Measurements from ENCODE around the gene ATP6V0D1. TPM values are rescaled to one million over a fixed set of nuclear protein-coding genes. Genes with fewer than 3 reads are reported as not detected.

Gene ATP6V0D1
- total and polyA plus RNA-seq, 8 donors, result 17.4 to 54.0 (median 32.3) TPM

DNA sequence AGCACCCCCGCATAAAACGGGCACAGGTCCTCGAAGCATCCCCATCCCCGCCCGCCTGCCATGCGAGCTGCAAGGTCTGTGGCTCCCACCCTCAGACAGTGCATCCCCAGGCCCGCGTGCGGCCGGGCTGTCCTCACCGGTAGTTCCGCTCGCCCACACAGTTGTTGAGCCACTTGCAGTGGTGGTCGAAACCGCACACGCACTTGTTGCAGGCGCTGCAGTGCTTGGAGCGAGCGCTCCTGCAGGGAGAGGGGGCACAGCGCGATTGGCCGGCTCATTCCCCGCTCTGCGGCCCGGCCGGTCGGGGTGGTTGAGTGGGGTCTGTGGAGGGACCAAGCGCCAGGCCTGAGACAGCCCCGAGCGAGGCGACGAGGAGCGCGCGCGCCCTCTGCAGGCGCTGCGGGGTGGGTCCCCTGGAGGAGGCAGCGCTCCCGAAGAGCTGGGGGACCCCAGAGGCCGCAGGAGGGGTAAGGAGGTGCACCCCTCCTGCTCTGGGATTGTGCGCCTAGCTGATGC, 81.7 kb downstream of the ATP6V0D1 start:
- no peak for FAIRE-seq
- Histone ChIP-seq H3K27ac (no peak overlapping the region), H3K4me3 (no peak overlapping the region), H3K4me1 (peaks cover 21 to 33% (median 26%) of the 10 kb centered on the region in 3 donors), H3K36me3 (no peaks in the 10 kb centered on the region), H3K9me3 (no peaks in the 10 kb centered on the region), H3K27me3 (no peaks in the 10 kb centered on the region)
- peak in 4 of 6 donors; percentile 34 to 86 (median 64) for DNase-seq
- WGBS, 2 donors, result 30 to 34% methylated on average over 42 of the region's 42 CpGs
- TF ChIP-seq, protein P1, sequence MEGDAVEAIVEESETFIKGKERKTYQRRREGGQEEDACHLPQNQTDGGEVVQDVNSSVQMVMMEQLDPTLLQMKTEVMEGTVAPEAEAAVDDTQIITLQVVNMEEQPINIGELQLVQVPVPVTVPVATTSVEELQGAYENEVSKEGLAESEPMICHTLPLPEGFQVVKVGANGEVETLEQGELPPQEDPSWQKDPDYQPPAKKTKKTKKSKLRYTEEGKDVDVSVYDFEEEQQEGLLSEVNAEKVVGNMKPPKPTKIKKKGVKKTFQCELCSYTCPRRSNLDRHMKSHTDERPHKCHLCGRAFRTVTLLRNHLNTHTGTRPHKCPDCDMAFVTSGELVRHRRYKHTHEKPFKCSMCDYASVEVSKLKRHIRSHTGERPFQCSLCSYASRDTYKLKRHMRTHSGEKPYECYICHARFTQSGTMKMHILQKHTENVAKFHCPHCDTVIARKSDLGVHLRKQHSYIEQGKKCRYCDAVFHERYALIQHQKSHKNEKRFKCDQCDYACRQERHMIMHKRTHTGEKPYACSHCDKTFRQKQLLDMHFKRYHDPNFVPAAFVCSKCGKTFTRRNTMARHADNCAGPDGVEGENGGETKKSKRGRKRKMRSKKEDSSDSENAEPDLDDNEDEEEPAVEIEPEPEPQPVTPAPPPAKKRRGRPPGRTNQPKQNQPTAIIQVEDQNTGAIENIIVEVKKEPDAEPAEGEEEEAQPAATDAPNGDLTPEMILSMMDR (IDR thresholded peaks at IDR 0.05), result peak; percentile 22 to 77 (median 67)
- intact Hi-C loops (cut with DNase I), result no loop called here
- peak in 3 of 4 donors; percentile 25 to 40 (median 35) for ATAC-seq

DNA sequence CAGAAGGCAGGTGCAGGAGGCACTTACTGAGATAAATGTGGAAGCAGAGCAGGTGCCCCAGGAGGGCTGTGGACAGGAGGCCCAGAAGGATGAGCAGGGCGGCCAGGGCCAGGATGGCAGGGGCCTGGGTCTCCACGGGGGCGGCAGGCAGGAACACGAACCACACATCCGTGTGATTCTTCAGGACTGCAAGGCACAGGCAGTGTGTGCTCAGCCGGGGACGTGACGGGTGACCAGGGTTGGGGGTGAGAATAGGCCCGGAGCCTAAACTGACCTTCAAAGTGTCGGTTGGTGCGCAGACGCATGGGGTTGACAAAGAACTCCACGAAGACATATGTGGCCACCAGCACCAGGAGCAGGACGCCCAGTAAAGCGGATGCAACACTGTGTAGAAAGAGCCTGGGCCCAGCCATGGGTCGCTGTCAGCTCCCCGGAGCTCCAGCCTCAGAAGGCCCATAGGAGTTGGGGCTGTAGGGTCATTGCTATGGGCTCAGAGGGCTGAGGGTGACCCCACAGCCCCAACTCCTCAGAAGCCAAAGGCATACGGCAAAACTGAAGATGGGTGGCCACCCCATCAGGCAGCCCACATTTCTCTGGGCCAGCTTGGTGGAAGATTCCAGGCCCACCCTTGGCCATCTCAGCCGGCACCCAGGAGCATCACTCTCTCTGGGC, 82.3 kb downstream of the ATP6V0D1 start:
- peak in 1 of 6 donors; percentile 60 for DNase-seq
- peaks cover 15 to 33% (median 20%) of the 10 kb centered on the region in 3 donors for H3K4me1 ChIP-seq
- H3K9me3 ChIP-seq, result no peaks in the 10 kb centered on the region
- 84 to 91% methylated on average over 19 of the region's 19 CpGs for WGBS, 2 donors
- ATAC-seq, result no peak
- intact Hi-C loops (cut with DNase I), result no loop called here
- H3K27me3 ChIP-seq, result no peaks in the 10 kb centered on the region
- H3K27ac ChIP-seq, result no peak overlapping the region
- TF ChIP-seq, protein P1 (IDR thresholded peaks at IDR 0.05), result no peak
- FAIRE-seq, result no peak
- no peaks in the 10 kb centered on the region for H3K36me3 ChIP-seq
- H3K4me3 ChIP-seq, result no peak overlapping the region

- 83 to 84% methylated on average over 22 of the region's 22 CpGs for WGBS, 2 donors
- FAIRE-seq (no peak), DNase-seq (peak in 2 of 6 donors; percentile 22 to 71), ATAC-seq (no peak)
- TF ChIP-seq, protein P1 (IDR thresholded peaks at IDR 0.05), result no peak
- no peaks in the 10 kb centered on the region for H3K9me3 ChIP-seq
- H3K4me3 ChIP-seq, result no peak overlapping the region
- no peak overlapping the region for H3K27ac ChIP-seq
- no peaks in the 10 kb centered on the region for H3K36me3 ChIP-seq
- peaks cover 15 to 33% (median 17%) of the 10 kb centered on the region in 3 donors for H3K4me1 ChIP-seq
- intact Hi-C loops (cut with DNase I), result no loop called here
- no peaks in the 10 kb centered on the region for H3K27me3 ChIP-seq
Measured at GRCh38 chr16:67397812-67398545, 83.0 kb downstream of the ATP6V0D1 start.

GRCh38 chr16:67397036-67397801, 83.7 kb downstream of the ATP6V0D1 start:
- intact Hi-C loops (cut with DNase I), result no loop called here
- H3K4me3 ChIP-seq, result no peak overlapping the region

More at GRCh38 chr16:67397036-67397801, 83.7 kb downstream of the ATP6V0D1 start:
- TF ChIP-seq, protein P1 (IDR thresholded peaks at IDR 0.05), result no peak
- ATAC-seq (no peak), DNase-seq (peak in 4 of 6 donors; percentile 25 to 73 (median 39)), FAIRE-seq (no peak)
- Histone ChIP-seq H3K36me3 (no peaks in the 10 kb centered on the region), H3K27ac (peak overlapping the region in 3 of 4 donors; percentile 59 to 89 (median 86)), H3K9me3 (no peaks in the 10 kb centered on the region), H3K27me3 (no peaks in the 10 kb centered on the region), H3K4me1 (peaks cover 15 to 33% (median 17%) of the 10 kb centered on the region in 3 donors)
- WGBS, 2 donors, result 83 to 85% methylated on average over 15 of the region's 15 CpGs

Data from pancreas (tissue), 10 donors.